HEK293 (cell line): ENCODE results near the gene OR6B1.

Source experiments
- ZBTB7A ChIP-seq: fragments of 450-650 bp; formaldehyde crosslinking; IDR thresholded peaks from 2 replicates; pipeline ENCODE4 v1.5.1; 2016; ENCODE audit warnings: low read depth, missing biosample characterization, missing genetic modification characterization
- TF ChIP-seq, protein P1 (sequence below): fragments of 450-650 bp; formaldehyde crosslinking; IDR thresholded peaks from 2 replicates; pipeline ENCODE4 v1.5.1; 2017; ENCODE audit warnings: missing biosample characterization, missing genetic modification characterization
- TF ChIP-seq, protein P2 (sequence below): fragments of 450-650 bp; formaldehyde crosslinking; IDR thresholded peaks from 2 replicates; pipeline ENCODE4 v1.5.1; 2016; ENCODE audit warnings: missing biosample characterization, missing genetic modification characterization

DNA sequence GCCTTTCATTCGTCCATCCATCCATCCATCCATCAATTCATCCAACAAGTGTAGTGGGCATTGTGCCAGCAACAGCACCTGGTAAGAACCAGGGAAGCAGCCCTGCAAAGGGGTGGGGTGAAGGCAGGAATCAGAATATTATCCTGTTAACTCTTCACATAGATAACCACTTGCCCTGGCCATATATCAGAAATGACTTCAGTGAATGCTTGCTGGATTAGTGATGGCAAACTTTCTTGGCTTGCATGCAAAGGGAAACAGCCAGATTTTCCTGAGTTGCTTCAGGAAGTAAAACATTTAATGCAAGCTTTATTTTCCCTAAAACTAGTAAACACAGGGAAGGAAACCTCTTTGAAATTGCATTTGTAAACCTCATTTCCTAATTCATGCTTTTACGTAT lies 49.4 kb downstream of the OR6B1 start:
- TF ChIP-seq, protein P1, sequence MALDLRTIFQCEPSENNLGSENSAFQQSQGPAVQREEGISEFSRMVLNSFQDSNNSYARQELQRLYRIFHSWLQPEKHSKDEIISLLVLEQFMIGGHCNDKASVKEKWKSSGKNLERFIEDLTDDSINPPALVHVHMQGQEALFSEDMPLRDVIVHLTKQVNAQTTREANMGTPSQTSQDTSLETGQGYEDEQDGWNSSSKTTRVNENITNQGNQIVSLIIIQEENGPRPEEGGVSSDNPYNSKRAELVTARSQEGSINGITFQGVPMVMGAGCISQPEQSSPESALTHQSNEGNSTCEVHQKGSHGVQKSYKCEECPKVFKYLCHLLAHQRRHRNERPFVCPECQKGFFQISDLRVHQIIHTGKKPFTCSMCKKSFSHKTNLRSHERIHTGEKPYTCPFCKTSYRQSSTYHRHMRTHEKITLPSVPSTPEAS, result no peak
- TF ChIP-seq, protein P2, sequence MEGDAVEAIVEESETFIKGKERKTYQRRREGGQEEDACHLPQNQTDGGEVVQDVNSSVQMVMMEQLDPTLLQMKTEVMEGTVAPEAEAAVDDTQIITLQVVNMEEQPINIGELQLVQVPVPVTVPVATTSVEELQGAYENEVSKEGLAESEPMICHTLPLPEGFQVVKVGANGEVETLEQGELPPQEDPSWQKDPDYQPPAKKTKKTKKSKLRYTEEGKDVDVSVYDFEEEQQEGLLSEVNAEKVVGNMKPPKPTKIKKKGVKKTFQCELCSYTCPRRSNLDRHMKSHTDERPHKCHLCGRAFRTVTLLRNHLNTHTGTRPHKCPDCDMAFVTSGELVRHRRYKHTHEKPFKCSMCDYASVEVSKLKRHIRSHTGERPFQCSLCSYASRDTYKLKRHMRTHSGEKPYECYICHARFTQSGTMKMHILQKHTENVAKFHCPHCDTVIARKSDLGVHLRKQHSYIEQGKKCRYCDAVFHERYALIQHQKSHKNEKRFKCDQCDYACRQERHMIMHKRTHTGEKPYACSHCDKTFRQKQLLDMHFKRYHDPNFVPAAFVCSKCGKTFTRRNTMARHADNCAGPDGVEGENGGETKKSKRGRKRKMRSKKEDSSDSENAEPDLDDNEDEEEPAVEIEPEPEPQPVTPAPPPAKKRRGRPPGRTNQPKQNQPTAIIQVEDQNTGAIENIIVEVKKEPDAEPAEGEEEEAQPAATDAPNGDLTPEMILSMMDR (tag by site-specific recombination), result no peak
- no peak for TF ChIP-seq ZBTB7A
